ENCODE measurements around the gene MAP4. TPM values are rescaled to one million over a fixed set of nuclear protein-coding genes. Genes with fewer than 3 reads are reported as not detected.
"Not testable (repeated sequence)": the region's sequence is repeated elsewhere in the genome, so short reads cannot be mapped to it uniquely, and the experiment has no call there.

Gene MAP4
- total RNA-seq, 2 donors from 2014 or later: 152 to 169 TPM

GRCh38 chr3:47890828-47891612 lies 125.2 kb downstream of the MAP4 start:
- Histone ChIP-seq H3K4me1 (ENCODE audit: control insufficient read depth, insufficient read depth, low read length) (peaks cover 16% of the 10 kb centered on the region), H3K9ac (ENCODE audit: extremely low read depth, low read length, poor library complexity, severe bottlenecking) (no peak overlapping the region), H3K27me3 (ENCODE audit: control insufficient read depth, insufficient read depth, low read length, poor library complexity, severe bottlenecking) (no peaks in the 10 kb centered on the region), H3K36me3 (ENCODE audit: control insufficient read depth, insufficient read depth, low read length) (peaks cover 71% of the 10 kb centered on the region), H3K4me3 (ENCODE audit: low read length) (peak overlapping the region; percentile 3), H3K27ac (ENCODE audit: low read depth, low read length) (peak overlapping the region; percentile 99), H3K9me3 (ENCODE audit: control insufficient read depth, low read length) (peaks cover 12% of the 10 kb centered on the region)
- 64 to 71% methylated on average over 8 to 10 of the region's 10 CpGs for WGBS, 2 experiments (ENCODE audit: insufficient coverage in 1 of 2, insufficient read length in 1 of 2)
- DNase-seq: no peak
- H3K27me3 Mint-ChIP-seq (ENCODE audit: insufficient read depth): no peaks in the 10 kb centered on the region
- no peak overlapping the region for H3K4me3 Mint-ChIP-seq
- H3K9me3 Mint-ChIP-seq: peaks cover 2% of the 10 kb centered on the region
- peaks cover 40% of the 10 kb centered on the region for H3K4me1 Mint-ChIP-seq
- H3K27ac Mint-ChIP-seq: peak overlapping the region; percentile 67
- H3K36me3 Mint-ChIP-seq (ENCODE audit: low read depth): peaks cover 46% of the 10 kb centered on the region
- no peak for TF ChIP-seq CTCF (conservative IDR thresholded peaks at IDR 0.05)

GRCh38 chr3:47890126-47890827 lies 125.9 kb downstream of the MAP4 start:
- Mint-ChIP-seq H3K27me3 (ENCODE audit: insufficient read depth) (no peaks in the 10 kb centered on the region), H3K4me1 (peaks cover 40% of the 10 kb centered on the region), H3K36me3 (ENCODE audit: low read depth) (peaks cover 42% of the 10 kb centered on the region), H3K9me3 (peaks cover 2% of the 10 kb centered on the region), H3K4me3 (peak overlapping the region; percentile 7), H3K27ac (peak overlapping the region; percentile 67)
- Histone ChIP-seq H3K27ac (ENCODE audit: low read depth, low read length) (peak overlapping the region; percentile 99), H3K9ac (ENCODE audit: extremely low read depth, low read length, poor library complexity, severe bottlenecking) (peak overlapping the region; percentile 22), H3K4me1 (ENCODE audit: control insufficient read depth, insufficient read depth, low read length) (peaks cover 16% of the 10 kb centered on the region), H3K27me3 (ENCODE audit: control insufficient read depth, insufficient read depth, low read length, poor library complexity, severe bottlenecking) (no peaks in the 10 kb centered on the region), H3K9me3 (ENCODE audit: control insufficient read depth, low read length) (peaks cover 12% of the 10 kb centered on the region), H3K36me3 (ENCODE audit: control insufficient read depth, insufficient read depth, low read length) (peaks cover 70% of the 10 kb centered on the region), H3K4me3 (ENCODE audit: low read length) (peak overlapping the region; percentile 57)
- DNase-seq: no peak
- no peak for TF ChIP-seq CTCF (conservative IDR thresholded peaks at IDR 0.05)
- WGBS, 2 experiments (ENCODE audit: insufficient coverage in 1 of 2, insufficient read length in 1 of 2): 60 to 62% methylated on average over 1 to 3 of the region's 3 CpGs

- H3K36me3 Mint-ChIP-seq (ENCODE audit: low read depth): peaks cover 48% of the 10 kb centered on the region
- H3K27ac Mint-ChIP-seq: no peak overlapping the region
- peaks cover 2% of the 10 kb centered on the region for H3K9me3 Mint-ChIP-seq
- peaks cover 40% of the 10 kb centered on the region for H3K4me1 Mint-ChIP-seq
- Histone ChIP-seq H3K9ac (ENCODE audit: extremely low read depth, low read length, poor library complexity, severe bottlenecking) (no peak overlapping the region), H3K27me3 (ENCODE audit: control insufficient read depth, insufficient read depth, low read length, poor library complexity, severe bottlenecking) (no peaks in the 10 kb centered on the region), H3K4me3 (ENCODE audit: low read length) (peak overlapping the region; percentile 57), H3K36me3 (ENCODE audit: control insufficient read depth, insufficient read depth, low read length) (peaks cover 74% of the 10 kb centered on the region), H3K27ac (ENCODE audit: low read depth, low read length) (peak overlapping the region; percentile 99), H3K4me1 (ENCODE audit: control insufficient read depth, insufficient read depth, low read length) (peaks cover 16% of the 10 kb centered on the region), H3K9me3 (ENCODE audit: control insufficient read depth, low read length) (peaks cover 12% of the 10 kb centered on the region)
- no peak for DNase-seq
- no peak for TF ChIP-seq CTCF (conservative IDR thresholded peaks at IDR 0.05)
- WGBS, 2 experiments (ENCODE audit: insufficient coverage in 1 of 2, insufficient read length in 1 of 2): 100% methylated on average over 2 to 4 of the region's 4 CpGs
- no peak overlapping the region for H3K4me3 Mint-ChIP-seq
- no peaks in the 10 kb centered on the region for H3K27me3 Mint-ChIP-seq (ENCODE audit: insufficient read depth)
Observed at GRCh38 chr3:47888986-47889757, 127.0 kb downstream of the MAP4 start.

DNA sequence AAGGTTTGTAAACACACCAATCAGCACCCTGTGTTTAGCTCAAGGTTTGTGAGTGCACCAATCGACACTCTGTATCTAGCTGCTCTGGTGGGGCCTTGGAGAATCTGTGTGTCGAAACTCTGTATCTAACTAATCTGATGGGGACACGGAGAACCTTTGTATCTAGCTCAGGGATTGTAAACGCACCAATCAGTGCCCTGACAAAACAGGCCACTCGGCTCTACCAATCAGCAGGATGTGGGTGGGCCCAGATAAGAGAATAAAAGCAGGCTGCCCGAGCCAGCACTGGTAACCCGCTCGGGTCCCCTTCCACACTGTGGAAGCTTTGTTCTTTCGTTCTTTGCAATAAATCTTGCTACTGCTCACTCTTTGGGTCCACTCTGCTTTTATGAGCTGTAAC lies 128.2 kb downstream of the MAP4 start:
- not testable (repeated sequence) for H3K9ac ChIP-seq (ENCODE audit: extremely low read depth, low read length, poor library complexity, severe bottlenecking); H3K4me3 ChIP-seq (ENCODE audit: low read length); H3K27ac ChIP-seq (ENCODE audit: low read depth, low read length); H3K27me3 ChIP-seq (ENCODE audit: control insufficient read depth, insufficient read depth, low read length, poor library complexity, severe bottlenecking); H3K4me3 Mint-ChIP-seq; H3K27me3 Mint-ChIP-seq (ENCODE audit: insufficient read depth); H3K9me3 Mint-ChIP-seq; H3K27ac Mint-ChIP-seq; DNase-seq
- H3K36me3 ChIP-seq (ENCODE audit: control insufficient read depth, insufficient read depth, low read length): peaks cover 71% of the 10 kb centered on the region
- H3K36me3 Mint-ChIP-seq (ENCODE audit: low read depth): peaks cover 50% of the 10 kb centered on the region
- WGBS, 2 experiments (ENCODE audit: insufficient coverage in 1 of 2, insufficient read length in 1 of 2): 85 to 91% methylated on average over 4 to 9 of the region's 9 CpGs
- peaks cover 12% of the 10 kb centered on the region for H3K9me3 ChIP-seq (ENCODE audit: control insufficient read depth, low read length)
- H3K4me1 Mint-ChIP-seq: peaks cover 33% of the 10 kb centered on the region
- H3K4me1 ChIP-seq (ENCODE audit: control insufficient read depth, insufficient read depth, low read length): peaks cover 11% of the 10 kb centered on the region
